OCI-LY1 (cell line): ENCODE results near the gene LSM4.

ENCODE experiments used
- H2AFZ ChIP-seq: fragments of 200-600 bp; sonication (generic), shearing (Covaris generic); 2 replicates; pipeline ENCODE4 v1.6.0; 2014; ENCODE audit warnings: antibody characterized with exemption, mild to moderate bottlenecking, low read length
- H3F3A ChIP-seq: fragments of 200-600 bp; sonication (generic), shearing (Covaris generic); 2 replicates; pipeline ENCODE4 v1.6.0; 2014; ENCODE audit warnings: mild to moderate bottlenecking, antibody characterized with exemption, low read length, moderate library complexity; ENCODE audit not compliant: insufficient read depth
- H3K27ac ChIP-seq: fragments of 200-600 bp; sonication (generic); 2 replicates; pipeline ENCODE4 v1.5.1; 2014; ENCODE audit warnings: low read length, mixed run types, mild to moderate bottlenecking, low read depth; ENCODE audit not compliant: poor library complexity, severe bottlenecking
- H3K27me3 ChIP-seq: fragments of 200-600 bp; sonication (generic); 2 replicates; pipeline ENCODE4 v1.6.0; 2014; ENCODE audit warnings: antibody characterized with exemption, mild to moderate bottlenecking, low read length, moderate library complexity; ENCODE audit not compliant: insufficient read depth
- H3K36me3 ChIP-seq: fragments of 200-600 bp; sonication (generic); 2 replicates; pipeline ENCODE4 v1.6.1; 2014; ENCODE audit warnings: mild to moderate bottlenecking, antibody characterized with exemption, low read length, moderate library complexity, mixed read lengths; ENCODE audit not compliant: insufficient read depth
- H3K4me1 ChIP-seq: fragments of 200-600 bp; sonication (generic); 2 replicates; pipeline ENCODE4 v1.5.1; 2014; ENCODE audit warnings: mild to moderate bottlenecking, low read length, moderate library complexity; ENCODE audit not compliant: insufficient read depth, severe bottlenecking
- H3K4me2 ChIP-seq: fragments of 200-600 bp; sonication (generic), shearing (Covaris generic); 2 replicates; pipeline ENCODE4 v1.6.1; 2014; ENCODE audit warnings: low read length
- H3K4me3 ChIP-seq: fragments of 200-600 bp; sonication (generic); 2 replicates; pipeline ENCODE4 v1.5.1; 2014; ENCODE audit warnings: low read length, low read depth, mild to moderate bottlenecking, mixed read lengths; ENCODE audit not compliant: poor library complexity, severe bottlenecking
- H3K79me2 ChIP-seq: fragments of 200-600 bp; shearing (Covaris generic); 2 replicates; pipeline ENCODE4 v1.6.1; 2016; ENCODE audit warnings: mixed run types, low read length, mixed read lengths; ENCODE audit not compliant: insufficient read depth
- H3K9ac ChIP-seq: fragments of 200-600 bp; sonication (generic), shearing (Covaris generic); 2 replicates; pipeline ENCODE4 v1.6.1; 2014; ENCODE audit warnings: mild to moderate bottlenecking, low read length, mixed read lengths
- H3K9me2 ChIP-seq: fragments of 200-600 bp; sonication (generic), shearing (Covaris generic); 2 replicates; pipeline ENCODE4 v1.6.1; 2014; ENCODE audit warnings: low read depth, mild to moderate bottlenecking, low read length, mixed read lengths
- H3K9me3 ChIP-seq: fragments of 200-600 bp; shearing (Covaris generic); 2 replicates; pipeline ENCODE4 v1.6.1; 2014; ENCODE audit warnings: low read length, mixed read lengths
- H4K20me1 ChIP-seq: fragments of 200-600 bp; sonication (generic), shearing (Covaris generic); 2 replicates; pipeline ENCODE4 v1.6.0; 2016; ENCODE audit warnings: mild to moderate bottlenecking, low read length; ENCODE audit not compliant: insufficient read depth
- CTCF ChIP-seq: fragments of 200-600 bp; sonication (generic), shearing (Covaris generic); IDR thresholded peaks from 2 replicates; pipeline ENCODE4 v1.5.1; 2017; ENCODE audit warnings: mild to moderate bottlenecking, antibody characterized with exemption, low read length, moderate library complexity, mixed read lengths
- EZH2 ChIP-seq: fragments of 200-600 bp; sonication (generic), shearing (Covaris generic); IDR thresholded peaks from 2 replicates; pipeline ENCODE4 v1.8.0; 2017; ENCODE audit warnings: borderline replicate concordance, mixed run types, mild to moderate bottlenecking, antibody characterized with exemption, low read length, moderate library complexity, mixed read lengths

Gene LSM4

GRCh38 chr19:18298601-18299000, 24.3 kb downstream of the LSM4 start:
- Histone ChIP-seq H2AFZ (no peak overlapping the region), H3K4me2 (no peak overlapping the region), H3K27ac (no peak overlapping the region)

DNA sequence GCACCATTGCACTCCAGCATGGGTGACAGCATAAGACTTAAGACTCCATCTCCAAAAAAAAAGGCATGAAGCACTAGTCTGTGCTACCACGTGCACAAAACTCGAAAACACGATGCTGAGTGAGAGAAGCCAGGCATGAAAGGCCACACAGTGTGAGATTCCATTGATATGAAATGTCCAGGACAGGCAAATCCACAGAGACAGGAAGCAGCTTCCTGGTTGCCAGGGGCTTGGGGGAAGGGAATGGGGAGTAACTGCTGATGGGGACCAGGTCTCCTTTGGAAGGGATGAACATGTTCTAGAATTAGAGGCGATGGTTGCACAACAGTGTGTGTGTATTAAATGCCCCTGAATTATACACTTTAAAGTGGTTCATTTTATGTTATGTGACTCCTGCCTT, 25.6 kb downstream of the LSM4 start:
- Histone ChIP-seq H3K79me2 (no peaks in the 10 kb centered on the region), H3K27me3 (peaks cover 14% of the 10 kb centered on the region; the same call in 1 of the 2 replicates), H3K9me2 (no peaks in the 10 kb centered on the region), H3K36me3 (no peaks in the 10 kb centered on the region), H2AFZ (no peak overlapping the region), H3K9me3 (no peaks in the 10 kb centered on the region), H3K4me3 (no peak overlapping the region), H4K20me1 (no peaks in the 10 kb centered on the region), H3F3A (no peaks in the 10 kb centered on the region), H3K4me2 (no peak overlapping the region), H3K4me1 (peaks cover 9% of the 10 kb centered on the region), H3K27ac (no peak overlapping the region), H3K9ac (no peak overlapping the region)
- TF ChIP-seq CTCF (no peak), EZH2 (no peak)

More at GRCh38 chr19:18298601-18299000, 24.3 kb downstream of the LSM4 start:
- Histone ChIP-seq H3K79me2 (no peaks in the 10 kb centered on the region), H4K20me1 (no peaks in the 10 kb centered on the region), H3K4me1 (peaks cover 6% of the 10 kb centered on the region), H3K27me3 (peaks cover 14% of the 10 kb centered on the region; the same call in 1 of the 2 replicates), H3K9me3 (no peaks in the 10 kb centered on the region), H3K4me3 (no peak overlapping the region), H3K9ac (no peak overlapping the region), H3F3A (no peaks in the 10 kb centered on the region), H3K36me3 (no peaks in the 10 kb centered on the region), H3K9me2 (no peaks in the 10 kb centered on the region)
- TF ChIP-seq CTCF (no peak), EZH2 (no peak)

GRCh38 chr19:18295034-18295451, 27.8 kb downstream of the LSM4 start:
- no peaks in the 10 kb centered on the region for H3K79me2 ChIP-seq
- no peaks in the 10 kb centered on the region for H3F3A ChIP-seq
- no peak overlapping the region for H3K27ac ChIP-seq
- no peak overlapping the region for H2AFZ ChIP-seq
- H3K9ac ChIP-seq: no peak overlapping the region
- peaks cover 14% of the 10 kb centered on the region; the same call in 1 of the 2 replicates for H3K27me3 ChIP-seq
- no peaks in the 10 kb centered on the region for H3K9me2 ChIP-seq
- H3K9me3 ChIP-seq: no peaks in the 10 kb centered on the region
- peaks cover 18% of the 10 kb centered on the region for H3K4me1 ChIP-seq
- H3K36me3 ChIP-seq: no peaks in the 10 kb centered on the region
- no peak overlapping the region for H3K4me2 ChIP-seq
- no peak overlapping the region for H3K4me3 ChIP-seq
- TF ChIP-seq CTCF (no peak), EZH2 (no peak)
- no peaks in the 10 kb centered on the region for H4K20me1 ChIP-seq
